Osteocyte (in vitro differentiated cells): ENCODE data around the gene PPDPF. TPM values are rescaled to one million over a fixed set of nuclear protein-coding genes. Genes with fewer than 3 reads are reported as not detected.

ENCODE experiments used
- DNase-seq: peaks from one replicate; pipeline ENCODE4 v3.0.0; 2021; ENCODE audit warnings: mixed read lengths; ENCODE audit not compliant: unreplicated experiment; ENCODE audit errors: extremely low spot score
- H3K27ac Mint-ChIP-seq: one replicate; pipeline ENCODE4 v1.8.0; 2021; ENCODE audit warnings: mild to moderate bottlenecking, mixed read lengths; ENCODE audit not compliant: unreplicated experiment
- H3K27me3 Mint-ChIP-seq: one replicate; pipeline ENCODE4 v1.8.0; 2021; ENCODE audit warnings: mixed read lengths; ENCODE audit not compliant: unreplicated experiment
- H3K36me3 Mint-ChIP-seq: one replicate; pipeline ENCODE4 v1.8.0; 2021; ENCODE audit warnings: mixed read lengths; ENCODE audit not compliant: unreplicated experiment
- H3K4me1 Mint-ChIP-seq: one replicate; pipeline ENCODE4 v1.8.0; 2021; ENCODE audit warnings: mixed read lengths; ENCODE audit not compliant: unreplicated experiment
- H3K4me3 Mint-ChIP-seq: one replicate; pipeline ENCODE4 v1.8.0; 2021; ENCODE audit warnings: mild to moderate bottlenecking, moderate library complexity, mixed read lengths; ENCODE audit not compliant: unreplicated experiment
- H3K9me3 Mint-ChIP-seq: one replicate; pipeline ENCODE4 v1.8.0; 2021; ENCODE audit warnings: mixed read lengths; ENCODE audit not compliant: unreplicated experiment
- CTCF ChIP-seq: fragments of 200-600 bp; sonication (generic); IDR thresholded peaks from 2 replicates; pipeline ENCODE4 v1.5.0; 2021; ENCODE audit warnings: antibody characterized with exemption, mild to moderate bottlenecking, moderate library complexity
- total RNA-seq: library from RNA; stranded (reverse); gene quantifications from 2 replicates; pipeline ENCODE4 v1.2.1, GENCODE V29; 2021

Gene PPDPF
- total RNA-seq, 1 donor from 2014 or later, result 239 TPM

- DNase-seq, result no peak
- H3K36me3 Mint-ChIP-seq, result peaks cover 11% of the 10 kb centered on the region
- peaks cover 9% of the 10 kb centered on the region for H3K4me1 Mint-ChIP-seq
- H3K4me3 Mint-ChIP-seq, result no peak overlapping the region
- no peak for TF ChIP-seq CTCF
- no peaks in the 10 kb centered on the region for H3K27me3 Mint-ChIP-seq
- no peak overlapping the region for H3K27ac Mint-ChIP-seq
- H3K9me3 Mint-ChIP-seq, result no peaks in the 10 kb centered on the region
Measured at GRCh38 chr20:63525971-63526370, 5.4 kb downstream of the PPDPF start.

DNA sequence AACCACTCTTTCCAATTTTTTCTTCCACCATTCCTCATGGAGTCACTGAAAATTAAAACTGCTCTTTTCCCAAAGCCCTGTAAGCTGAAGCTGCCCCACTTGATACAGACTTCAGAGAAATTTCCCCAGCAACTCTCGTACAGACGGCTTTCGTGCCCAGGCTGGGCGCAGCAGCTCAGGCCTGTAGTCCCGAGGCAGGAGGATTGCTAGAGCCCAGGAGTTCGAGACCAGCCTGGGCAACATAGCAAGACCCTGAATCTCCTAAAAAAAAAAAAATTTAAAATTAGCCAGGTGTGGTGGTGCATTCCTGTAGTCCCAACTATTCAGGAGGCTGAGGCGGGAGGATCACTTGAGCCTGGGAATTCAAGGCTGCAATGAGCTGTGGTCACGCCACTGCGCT, 6.6 kb downstream of the PPDPF start:
- H3K27me3 Mint-ChIP-seq, result no peaks in the 10 kb centered on the region
- DNase-seq, result no peak
- H3K9me3 Mint-ChIP-seq, result no peaks in the 10 kb centered on the region
- peaks cover 6% of the 10 kb centered on the region for H3K4me1 Mint-ChIP-seq
- H3K27ac Mint-ChIP-seq, result no peak overlapping the region
- TF ChIP-seq CTCF, result no peak
- no peak overlapping the region for H3K4me3 Mint-ChIP-seq
- H3K36me3 Mint-ChIP-seq, result peaks cover 11% of the 10 kb centered on the region

GRCh38 chr20:63529180-63529860, 8.8 kb downstream of the PPDPF start:
- H3K27me3 Mint-ChIP-seq, result no peaks in the 10 kb centered on the region
- no peak for DNase-seq
- H3K4me1 Mint-ChIP-seq, result no peaks in the 10 kb centered on the region
- no peaks in the 10 kb centered on the region for H3K36me3 Mint-ChIP-seq
- H3K9me3 Mint-ChIP-seq, result no peaks in the 10 kb centered on the region
- no peak overlapping the region for H3K4me3 Mint-ChIP-seq
- H3K27ac Mint-ChIP-seq, result no peak overlapping the region
- no peak for TF ChIP-seq CTCF

DNA sequence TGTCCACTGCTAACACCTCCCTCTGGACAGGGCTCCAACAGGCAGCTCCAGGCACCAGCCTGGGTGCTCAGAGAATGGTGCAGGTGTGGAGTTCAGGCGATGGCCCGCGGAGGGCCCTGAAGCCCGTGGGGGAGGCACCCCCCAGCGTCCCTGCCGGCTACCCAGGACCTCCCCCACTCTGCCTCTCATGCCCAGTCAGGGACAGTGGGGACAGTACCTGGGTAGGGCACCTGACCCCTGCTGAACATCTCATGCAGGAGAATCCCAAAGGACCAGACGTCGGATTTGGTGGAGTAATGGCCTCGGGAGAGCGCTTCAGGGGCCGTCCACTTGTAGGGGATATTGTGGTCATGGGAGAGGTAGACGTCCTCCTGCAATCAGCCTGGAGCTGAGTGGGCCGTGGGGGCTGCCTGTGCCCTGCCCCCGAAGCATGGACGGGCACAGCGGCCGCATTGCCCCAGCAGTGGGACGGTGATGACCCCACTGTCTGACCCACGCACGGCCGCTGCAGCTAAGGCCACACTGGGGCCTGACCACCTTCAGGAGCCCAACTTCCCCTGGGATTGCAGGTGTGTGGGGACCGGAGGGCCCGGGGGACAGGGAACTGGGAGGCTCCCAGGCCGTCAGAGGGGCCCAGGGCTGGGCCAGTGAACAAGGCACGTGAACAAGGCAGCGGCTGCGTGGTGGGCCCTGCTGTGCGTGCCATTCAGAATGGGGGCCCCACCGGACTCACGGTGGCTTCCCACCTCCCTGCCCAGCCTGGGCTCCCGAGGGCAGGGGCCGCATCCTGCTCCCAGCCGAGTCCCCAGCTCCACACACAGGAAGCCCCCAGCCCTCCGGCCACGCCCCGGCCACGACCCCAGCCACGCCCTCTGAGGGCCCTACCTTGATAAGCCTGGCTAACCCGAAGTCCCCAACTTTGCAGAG, 9.6 kb downstream of the PPDPF start:
- DNase-seq, result no peak
- Mint-ChIP-seq H3K36me3 (no peaks in the 10 kb centered on the region), H3K27ac (no peak overlapping the region), H3K9me3 (no peaks in the 10 kb centered on the region), H3K4me1 (no peaks in the 10 kb centered on the region), H3K4me3 (no peak overlapping the region), H3K27me3 (no peaks in the 10 kb centered on the region)
- no peak for TF ChIP-seq CTCF

DNA sequence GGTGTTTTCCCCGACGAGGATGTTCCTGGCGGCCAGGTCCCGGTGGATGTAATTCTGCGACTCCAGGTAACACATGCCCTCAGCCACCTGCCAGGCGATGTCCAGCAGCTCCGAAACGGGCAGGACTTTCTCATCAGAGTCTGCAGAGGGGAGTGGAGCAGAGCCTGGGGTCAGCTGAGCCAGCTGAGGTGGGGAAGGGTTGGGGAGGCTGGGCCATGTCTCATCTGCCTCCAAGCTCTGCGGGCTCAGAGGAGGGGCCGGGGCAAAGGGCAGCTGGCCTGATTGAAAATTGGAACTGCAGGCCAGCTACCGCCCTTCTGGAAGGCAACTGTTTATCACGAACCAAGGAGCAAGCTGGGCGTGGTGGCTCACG, 10.2 kb downstream of the PPDPF start:
- Mint-ChIP-seq H3K36me3 (no peaks in the 10 kb centered on the region), H3K27ac (no peak overlapping the region), H3K4me3 (no peak overlapping the region), H3K27me3 (no peaks in the 10 kb centered on the region), H3K4me1 (no peaks in the 10 kb centered on the region), H3K9me3 (no peaks in the 10 kb centered on the region)
- no peak for TF ChIP-seq CTCF
- DNase-seq, result no peak
